H1 (cell line): Measurements from ENCODE around the gene SLC9C1. TPM values are rescaled to one million over a fixed set of nuclear protein-coding genes. Genes with fewer than 3 reads are reported as not detected.

ENCODE experiments used
- CTCF ChIA-PET: fragments of 300-600 bp; sonication (Branson Sonifier 250); formaldehyde crosslinking; loops from one replicate; lab custom pipeline; 2021; ENCODE audit not compliant: partially characterized antibody; lab: Charles Lee
- POLR2A ChIA-PET: fragments of 300-600 bp; sonication (Branson Sonifier 250); formaldehyde crosslinking; loops from one replicate; lab custom pipeline; 2021; ENCODE audit warnings: inconsistent platforms; ENCODE audit not compliant: partially characterized antibody; lab: Charles Lee
- DNase-seq, 2 experiments: peaks; one replicate each; pipeline versions ENCODE4 v3.0.0 to v3.0.0-alpha.2; 2010 to 2022; ENCODE audit warnings: low spot score in 2 of 2, low read depth in 1 of 2, mixed read lengths in 1 of 2
- FAIRE-seq: peaks from 2 replicates; lab custom pipeline; 2011; peaks lifted over from hg19 to GRCh38; lab: Jason Lieb, UNC
- H2AFZ ChIP-seq: 2 replicates; pipeline ENCODE4 v1.8.1; 2012; ENCODE audit warnings: low read length, inconsistent platforms
- H2AK5ac ChIP-seq: 2 replicates; pipeline ENCODE4 v1.6.1; 2013; ENCODE audit warnings: low read depth, low read length
- H2BK120ac ChIP-seq: replicated peaks from 2 replicates; pipeline ENCODE3; 2013; ENCODE audit warnings: low read depth, low read length, inconsistent platforms
- H2BK12ac ChIP-seq: 2 replicates; pipeline ENCODE4 v1.6.1; 2013; ENCODE audit warnings: low read depth, low read length
- H2BK15ac ChIP-seq: 2 replicates; pipeline ENCODE4 v1.6.1; 2013; ENCODE audit warnings: low read length
- H2BK20ac ChIP-seq: 2 replicates; pipeline ENCODE4 v1.6.1; 2013; ENCODE audit warnings: low read length
- H2BK5ac ChIP-seq: 2 replicates; pipeline ENCODE4 v1.6.1; 2013; ENCODE audit warnings: low read depth, low read length
- H3K14ac ChIP-seq: 2 replicates; pipeline ENCODE4 v1.6.1; 2013; ENCODE audit warnings: inconsistent platforms; ENCODE audit not compliant: insufficient read length
- H3K18ac ChIP-seq: 2 replicates; pipeline ENCODE4 v1.6.1; 2013; ENCODE audit warnings: low read length; ENCODE audit errors: extremely low read depth
- H3K23ac ChIP-seq: 2 replicates; pipeline ENCODE4 v1.6.1; 2013; ENCODE audit warnings: inconsistent platforms; ENCODE audit not compliant: insufficient read length
- H3K23me2 ChIP-seq: 2 replicates; pipeline ENCODE4 v1.6.1; 2013; ENCODE audit warnings: low read depth, low read length
- H3K27ac ChIP-seq: 2 replicates; pipeline ENCODE4 v1.6.1; 2011; ENCODE audit warnings: low read depth, low read length, inconsistent platforms
- H3K27me3 ChIP-seq, 4 experiments: replicated peaks in 1 of 4; 1 replicate in 1 of 4; 2 replicates in 3 of 4; pipeline versions ENCODE4 v1.6.1 to v1.8.1; 2011 to 2013; ENCODE audit warnings: low read length in 3 of 4, mild to moderate bottlenecking in 3 of 4, inconsistent platforms in 2 of 4, mixed read lengths in 2 of 4, moderate library complexity in 1 of 4; ENCODE audit not compliant: control insufficient read depth in 3 of 4, insufficient read depth in 3 of 4; ENCODE audit errors: extremely low read depth in 1 of 4
- H3K36me3 ChIP-seq, 4 experiments: 2 replicates each; pipeline versions ENCODE4 v1.6.1 to v1.8.1; 2011 to 2013; ENCODE audit warnings: mild to moderate bottlenecking in 4 of 4, low read length in 3 of 4, moderate library complexity in 2 of 4, control low read depth in 1 of 4, inconsistent platforms in 1 of 4; ENCODE audit not compliant: insufficient read depth in 4 of 4, control insufficient read depth in 2 of 4
- H3K4ac ChIP-seq: replicated peaks from 2 replicates; pipeline ENCODE3; 2013; ENCODE audit warnings: low read length, low read depth, mixed read lengths, inconsistent platforms; ENCODE audit not compliant: insufficient read length
- H3K4me1 ChIP-seq, 4 experiments: replicated peaks in 1 of 4; 1 replicate in 1 of 4; 2 replicates in 3 of 4; pipeline versions ENCODE4 v1.6.1 to v1.8.1; 2011 to 2013; ENCODE audit warnings: low read length in 3 of 4, inconsistent platforms in 2 of 4, mixed read lengths in 1 of 4; ENCODE audit not compliant: insufficient read depth in 4 of 4, control insufficient read depth in 3 of 4
- H3K4me2 ChIP-seq, 2 experiments: 2 replicates each; pipeline versions ENCODE4 v1.6.1 to v1.8.1; 2011 to 2013; ENCODE audit warnings: low read depth in 2 of 2, low read length in 2 of 2, control low read depth in 1 of 2, inconsistent platforms in 1 of 2, mild to moderate bottlenecking in 1 of 2; ENCODE audit not compliant: insufficient read depth in 1 of 2
- H3K4me3 ChIP-seq, 4 experiments: fragments of 200-600, 300-600 bp in 1 of 4; sonication (generic), shearing (Covaris generic), sonication (Bioruptor Twin) in 1 of 4; 2 replicates each; pipeline versions ENCODE4 v1.5.1 to v1.8.1; 2011 to 2016; ENCODE audit warnings: low read length in 4 of 4, low read depth in 3 of 4, control low read depth in 2 of 4, inconsistent platforms in 2 of 4, mild to moderate bottlenecking in 2 of 4, mixed read lengths in 1 of 4, moderate library complexity in 1 of 4; ENCODE audit not compliant: insufficient read depth in 2 of 4; ENCODE audit errors: extremely low read depth in 1 of 4
- H3K56ac ChIP-seq: replicated peaks from 2 replicates; pipeline ENCODE3; 2013; ENCODE audit warnings: low read depth, mild to moderate bottlenecking, mixed read lengths, low read length, inconsistent platforms; ENCODE audit not compliant: insufficient read length
- H3K79me1 ChIP-seq: 2 replicates; pipeline ENCODE4 v1.6.1; 2013; ENCODE audit warnings: low read depth, low read length, control low read depth
- H3K79me2 ChIP-seq, 2 experiments: 2 replicates each; pipeline versions ENCODE4 v1.6.1 to v1.8.1; 2012 to 2013; ENCODE audit warnings: low read length in 2 of 2, mild to moderate bottlenecking in 2 of 2, inconsistent platforms in 1 of 2; ENCODE audit not compliant: insufficient read depth in 2 of 2, control insufficient read depth in 1 of 2
- H3K9ac ChIP-seq, 4 experiments: replicated peaks in 1 of 4; 1 replicate in 1 of 4; 2 replicates in 3 of 4; pipeline versions ENCODE4 v1.6.1 to v1.8.1; 2011 to 2013; ENCODE audit warnings: low read depth in 3 of 4, low read length in 3 of 4, control low read depth in 2 of 4, mild to moderate bottlenecking in 2 of 4, moderate library complexity in 2 of 4, inconsistent platforms in 1 of 4; ENCODE audit errors: extremely low read depth in 1 of 4
- H3K9me3 ChIP-seq, 2 experiments: 2 replicates each; pipeline versions ENCODE4 v1.6.1 to v1.8.1; 2012 to 2013; ENCODE audit warnings: mild to moderate bottlenecking in 2 of 2, moderate library complexity in 2 of 2, control low read depth in 1 of 2, inconsistent platforms in 1 of 2, low read depth in 1 of 2, low read length in 1 of 2, mixed read lengths in 1 of 2; ENCODE audit not compliant: insufficient read depth in 2 of 2
- H4K20me1 ChIP-seq, 2 experiments: replicated peaks in 1 of 2; 2 replicates each; pipeline versions ENCODE3 to v1.8.1; 2011 to 2013; ENCODE audit warnings: inconsistent platforms in 2 of 2, low read length in 2 of 2, mild to moderate bottlenecking in 1 of 2; ENCODE audit not compliant: insufficient read depth in 2 of 2, control insufficient read depth in 1 of 2
- H4K5ac ChIP-seq: 2 replicates; pipeline ENCODE4 v1.6.1; 2013; ENCODE audit warnings: low read length, low read depth, mixed read lengths, inconsistent platforms; ENCODE audit not compliant: insufficient read length
- H4K8ac ChIP-seq: 2 replicates; pipeline ENCODE4 v1.8.0; 2013; ENCODE audit warnings: mild to moderate bottlenecking, moderate library complexity, low read length, inconsistent platforms; ENCODE audit not compliant: insufficient read depth; ENCODE audit errors: extremely low read depth
- H4K91ac ChIP-seq: replicated peaks from 2 replicates; pipeline ENCODE3; 2013; ENCODE audit warnings: low read length, mixed read lengths, inconsistent platforms; ENCODE audit not compliant: insufficient read length
- CBX5 ChIP-seq: fragments of 300-800, 300-1000 bp; sonication (generic); IDR thresholded peaks from 2 replicates; pipeline ENCODE4 v1.7.1; 2016; ENCODE audit warnings: antibody characterized with exemption, low read length, low read depth
- CEBPB ChIP-seq: IDR thresholded peaks from 2 replicates; pipeline ENCODE4 v1.6.1; 2012; ENCODE audit warnings: low read depth, low read length
- CTBP2 ChIP-seq: IDR thresholded peaks from 2 replicates; pipeline ENCODE4 v1.7.0; 2011; ENCODE audit warnings: borderline replicate concordance, mild to moderate bottlenecking, moderate library complexity, mixed read lengths, low read length; ENCODE audit not compliant: insufficient read depth, insufficient read length
- KDM5A ChIP-seq: fragments of 200-600 bp; IDR thresholded peaks from 2 replicates; pipeline ENCODE4 v1.7.1; 2012; ENCODE audit warnings: mild to moderate bottlenecking, low read length, inconsistent platforms, mixed read lengths
- NANOG ChIP-seq: IDR thresholded peaks from 2 replicates; pipeline ENCODE4 v1.6.1; 2011; ENCODE audit warnings: low read length, low read depth, mild to moderate bottlenecking, inconsistent platforms; ENCODE audit not compliant: insufficient read depth, poor library complexity, severe bottlenecking
- NRF1 ChIP-seq: IDR thresholded peaks from 2 replicates; pipeline ENCODE4 v1.6.1; 2011; ENCODE audit warnings: mild to moderate bottlenecking, low read depth, low read length, improper control_type of control experiment
- POLR2A ChIP-seq, 2 experiments: IDR thresholded peaks; 1 replicate in 1 of 2; 2 replicates in 1 of 2; pipeline ENCODE4 v1.6.1; 2011; ENCODE audit warnings: low read depth in 2 of 2, low read length in 2 of 2, mild to moderate bottlenecking in 2 of 2; ENCODE audit errors: control extremely low read depth in 1 of 2
- TBP ChIP-seq: IDR thresholded peaks from 2 replicates; pipeline ENCODE4 v1.6.1; 2011; ENCODE audit warnings: low read depth, low read length, improper control_type of control experiment
- WGBS, 2 experiments: shearing (Covaris generic) in 1 of 2; methylation state at CpG; one replicate each; pipeline versions ENCODE4 v1.1.6 to v1.1.7; 2013 to 2015; ENCODE audit warnings: low lambda C conversion rate in 2 of 2, mixed read lengths in 2 of 2, inconsistent platforms in 1 of 2, low coverage in 1 of 2, missing lambda C conversion rate in 1 of 2; ENCODE audit not compliant: insufficient replicate concordance in 2 of 2, insufficient coverage in 1 of 2, insufficient read length in 1 of 2; ENCODE audit errors: extremely low coverage in 1 of 2, missing lambda C conversion rate in 1 of 2; 5-methylcytosine and 5-hydroxymethylcytosine counted together
- polyA plus RNA-seq, 7 experiments: library from polyadenylated mRNA; depleted of rRNA in 3 of 7; stranded (reverse) in 5 of 7; unstranded in 2 of 7; fragments of >200 nt in 5 of 7; fragments of 200-250 nt in 2 of 7; gene quantifications; 1 replicate in 5 of 7; 2 replicates in 1 of 7; 4 replicates in 1 of 7; pipeline versions ENCODE4 v1.2.1 to v1.2.3, GENCODE V29; 2011 to 2013; ENCODE audit warnings: missing spikeins in 2 of 7, mixed read lengths in 2 of 7
- total RNA-seq: library from RNA; stranded (reverse); fragmentation: NEBNext Ultra II Directional; extraction: Animal tissue kit (Norgen Biotek cat#: 25700); gene quantifications from 2 replicates; pipeline ENCODE4 v1.2.1, GENCODE V29; 2021
- TF ChIP-seq, protein P1 (sequence below), 3 experiments: IDR thresholded peaks; 1 replicate in 2 of 3; 2 replicates in 1 of 3; pipeline versions ENCODE4 v1.5.1 to v1.6.1; 2011; ENCODE audit warnings: low read length in 3 of 3, mild to moderate bottlenecking in 3 of 3, inconsistent platforms in 2 of 3, low read depth in 1 of 3, moderate library complexity in 1 of 3; ENCODE audit not compliant: insufficient read depth in 1 of 3; ENCODE audit errors: control extremely low read depth in 1 of 3

SLC9C1 gene
- total and polyA plus RNA-seq, 2 of the 8 experiments (the other 6 are each of a cell fraction or from before 2014, with no cell fraction given): 0.15 to 0.24 TPM

- Histone ChIP-seq H3K79me2 (no peaks in the 10 kb centered on the region), H3K18ac (no peak overlapping the region), H3K36me3 (no peaks in the 10 kb centered on the region; a peak in 2 of 8 replicates), H4K20me1 (no peaks in the 10 kb centered on the region), H2BK15ac (no peak overlapping the region), H3K23me2 (no peaks in the 10 kb centered on the region), H4K91ac (no peak overlapping the region), H3K56ac (no peak overlapping the region), H3K79me1 (no peaks in the 10 kb centered on the region), H4K8ac (no peak overlapping the region), H3K4ac (no peak overlapping the region), H3K14ac (no peak overlapping the region), H3K9ac (no peak overlapping the region), H3K4me2 (no peak overlapping the region), H2AFZ (no peak overlapping the region), H3K9me3 (no peaks in the 10 kb centered on the region), H3K23ac (no peak overlapping the region), H4K5ac (no peak overlapping the region), H2AK5ac (no peak overlapping the region), H3K4me3 (no peak overlapping the region), H3K27me3 (no peaks in the 10 kb centered on the region), H3K4me1 (peaks cover 1 to 8% (median 3%) of the 10 kb centered on the region in 4 experiments; a peak in 4 of 7 replicates), H2BK20ac (no peak overlapping the region), H2BK12ac (no peak overlapping the region), H2BK120ac (no peak overlapping the region), H2BK5ac (no peak overlapping the region), H3K27ac (no peak overlapping the region)
- CTCF ChIA-PET: interaction anchor here (0.7 to 2.4 kb wide), 3 partner anchors 10 to 159 kb away, joined by 5 to 9 read pairs (median 6); partner anchors contain the start of gene SLC9C1
- FAIRE-seq (no peak), DNase-seq (no peak)
- POLR2A ChIA-PET: interaction anchor here (0.9 kb wide), 1 partner anchor 12 kb away, joined by 3 read pairs; no protein-coding TSS in a partner anchor
- WGBS, 2 experiments: 90% methylated on average over 8 of the region's 8 CpGs; no CpG with 5 or more reads in 1 of the 2 experiments
- TF ChIP-seq KDM5A: no peak
- TF ChIP-seq CTBP2: no peak
- no peak for TF ChIP-seq CBX5
- TF ChIP-seq POLR2A (IDR thresholded peaks at IDR 0.05; ENCODE audit: control extremely low read depth in 1 of 2, low read depth in 2 of 2, low read length in 2 of 2): no peak
- TF ChIP-seq NRF1: no peak
- no peak for TF ChIP-seq NANOG
- no peak for TF ChIP-seq TBP
- no peak for TF ChIP-seq CEBPB
- TF ChIP-seq, protein P1, sequence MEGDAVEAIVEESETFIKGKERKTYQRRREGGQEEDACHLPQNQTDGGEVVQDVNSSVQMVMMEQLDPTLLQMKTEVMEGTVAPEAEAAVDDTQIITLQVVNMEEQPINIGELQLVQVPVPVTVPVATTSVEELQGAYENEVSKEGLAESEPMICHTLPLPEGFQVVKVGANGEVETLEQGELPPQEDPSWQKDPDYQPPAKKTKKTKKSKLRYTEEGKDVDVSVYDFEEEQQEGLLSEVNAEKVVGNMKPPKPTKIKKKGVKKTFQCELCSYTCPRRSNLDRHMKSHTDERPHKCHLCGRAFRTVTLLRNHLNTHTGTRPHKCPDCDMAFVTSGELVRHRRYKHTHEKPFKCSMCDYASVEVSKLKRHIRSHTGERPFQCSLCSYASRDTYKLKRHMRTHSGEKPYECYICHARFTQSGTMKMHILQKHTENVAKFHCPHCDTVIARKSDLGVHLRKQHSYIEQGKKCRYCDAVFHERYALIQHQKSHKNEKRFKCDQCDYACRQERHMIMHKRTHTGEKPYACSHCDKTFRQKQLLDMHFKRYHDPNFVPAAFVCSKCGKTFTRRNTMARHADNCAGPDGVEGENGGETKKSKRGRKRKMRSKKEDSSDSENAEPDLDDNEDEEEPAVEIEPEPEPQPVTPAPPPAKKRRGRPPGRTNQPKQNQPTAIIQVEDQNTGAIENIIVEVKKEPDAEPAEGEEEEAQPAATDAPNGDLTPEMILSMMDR (IDR thresholded peaks at IDR 0.05; ENCODE audit: control extremely low read depth in 1 of 3, insufficient read depth in 1 of 3, low read depth in 1 of 3, low read length in 3 of 3): no peak
Observed at GRCh38 chr3:112134335-112135124, 159.5 kb downstream of the SLC9C1 start.
